HG02678 (cell line): ENCODE results near the gene ZNF236.

Experiments
- ATAC-seq: cut with Tn5 transposase; IDR thresholded peaks from one replicate; pipeline ENCODE4 v1.9.1; 2021; ENCODE audit warnings: mild to moderate bottlenecking, moderate library complexity; ENCODE audit not compliant: unreplicated experiment

ZNF236 gene

DNA sequence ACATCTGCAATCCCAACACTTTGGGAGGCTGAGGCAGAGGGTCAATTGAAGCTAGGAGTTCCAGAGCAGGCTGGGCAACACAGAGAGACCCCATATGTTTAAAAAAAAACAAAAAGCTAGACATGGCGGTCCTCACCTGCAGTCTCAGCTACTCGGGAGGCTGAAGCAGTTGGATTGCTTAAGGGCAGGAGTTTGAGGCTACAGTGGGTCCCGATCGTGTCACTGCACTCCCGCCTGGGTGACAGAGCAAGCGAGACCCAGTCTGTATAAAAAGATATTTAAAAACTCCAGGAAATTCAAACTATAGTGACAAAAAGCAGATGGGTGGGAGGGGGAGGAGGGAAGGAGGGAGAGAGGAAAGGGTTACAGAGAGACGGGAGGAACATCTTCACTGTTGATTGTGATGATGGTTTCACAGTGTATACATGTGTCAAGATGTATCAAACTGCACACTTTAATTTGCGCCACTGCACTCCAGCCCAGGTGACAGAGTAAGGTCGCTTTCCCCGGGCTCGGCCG lies 942 bp upstream of the ZNF236 start:
- no peak for ATAC-seq

GRCh38 chr18:76821875-76822505 lies 367 bp upstream of the ZNF236 start:
- ATAC-seq = peak; percentile 48

GRCh38 chr18:76823161-76823538 lies 793 bp downstream of the ZNF236 start:
- ATAC-seq = no peak

DNA sequence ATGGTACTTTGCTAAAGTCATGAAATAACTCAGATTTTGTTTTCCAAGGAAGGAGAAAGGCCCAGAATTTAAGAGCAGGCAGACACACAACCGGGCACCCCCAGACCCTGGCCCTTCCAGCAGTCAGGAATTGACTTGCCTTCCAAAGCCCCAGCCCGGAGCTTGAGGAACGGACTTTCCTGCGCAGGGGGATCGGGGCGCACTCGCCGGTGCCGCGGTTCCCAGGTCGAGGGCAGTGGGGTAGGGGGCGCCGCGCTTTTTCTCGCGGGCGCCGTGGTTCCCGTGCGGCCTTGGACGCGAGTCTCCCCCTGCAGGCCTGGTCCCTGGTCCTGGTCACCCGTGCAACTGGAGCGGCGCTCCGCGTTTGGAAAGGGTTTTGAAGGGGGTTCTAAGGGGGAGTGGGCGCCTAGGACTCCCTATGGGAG lies 1.2 kb downstream of the ZNF236 start:
- ATAC-seq = no peak

GRCh38 chr18:76824145-76824676 lies 1.9 kb downstream of the ZNF236 start:
- no peak for ATAC-seq

DNA sequence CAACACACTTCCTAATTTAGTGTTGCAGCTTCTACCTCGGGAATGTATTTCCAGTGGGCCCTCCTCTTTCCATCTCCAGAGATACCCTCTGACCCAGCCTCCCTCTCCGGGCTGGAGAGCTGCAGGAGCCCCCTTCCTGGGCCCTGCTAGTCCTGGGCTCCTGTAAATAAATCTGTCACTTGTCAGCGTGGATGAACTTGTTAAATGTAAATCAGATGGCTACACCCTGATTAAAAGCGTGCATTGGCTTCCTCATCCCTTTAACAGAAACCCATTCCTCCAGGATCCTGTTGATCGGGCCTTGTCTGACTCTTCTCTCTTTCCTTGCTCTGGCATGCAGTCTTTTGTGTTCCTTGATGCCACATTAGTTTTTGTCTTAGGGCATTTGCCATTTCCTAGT lies 2.4 kb downstream of the ZNF236 start:
- ATAC-seq = no peak

DNA sequence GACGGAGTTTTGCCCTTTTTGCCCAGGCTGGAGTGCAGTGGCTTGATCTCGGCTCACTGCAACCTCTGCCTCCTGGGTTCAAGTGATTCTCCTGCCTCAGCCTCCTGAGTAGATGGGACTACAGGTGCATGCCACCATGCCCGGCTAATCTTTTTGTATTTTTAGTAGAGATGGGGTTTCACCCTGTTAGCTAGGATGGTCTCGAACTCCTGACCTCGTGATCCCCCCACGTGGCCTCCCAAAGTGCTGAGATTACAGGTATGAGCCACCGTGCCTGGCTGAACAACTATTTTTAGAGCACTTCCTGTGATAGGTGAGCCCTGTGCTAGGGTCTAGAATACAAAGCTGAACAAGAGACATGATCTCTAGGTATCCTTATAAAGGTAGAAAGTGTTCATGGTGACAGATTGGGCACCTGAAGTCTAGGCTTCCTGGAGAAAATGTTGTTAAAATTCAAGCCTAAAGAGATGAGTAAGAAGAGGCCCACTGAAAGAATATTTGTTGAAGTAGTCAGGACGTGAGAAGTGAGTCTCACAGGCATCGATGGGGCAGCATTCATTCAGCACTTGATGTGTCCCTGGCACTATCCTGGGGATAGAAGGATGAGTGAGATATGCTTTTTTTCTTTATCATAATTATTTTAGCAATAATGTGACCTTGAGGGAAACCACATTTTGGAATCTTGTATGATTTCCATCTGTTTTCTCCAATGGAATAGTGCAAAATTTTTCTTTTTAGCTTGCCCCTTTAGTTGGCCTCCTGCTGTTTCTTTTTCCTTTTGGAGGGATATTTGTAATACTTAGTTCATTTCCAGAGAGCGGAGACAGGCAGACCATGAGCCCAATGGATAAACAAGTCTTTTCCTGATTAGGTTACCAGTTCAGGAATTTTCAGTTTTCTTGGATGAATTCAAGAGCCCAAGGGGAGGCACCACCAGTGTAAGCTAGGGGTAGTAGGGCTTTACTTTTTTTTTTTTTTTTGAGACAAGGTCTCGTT lies 5.1 kb downstream of the ZNF236 start:
- ATAC-seq = no peak

DNA sequence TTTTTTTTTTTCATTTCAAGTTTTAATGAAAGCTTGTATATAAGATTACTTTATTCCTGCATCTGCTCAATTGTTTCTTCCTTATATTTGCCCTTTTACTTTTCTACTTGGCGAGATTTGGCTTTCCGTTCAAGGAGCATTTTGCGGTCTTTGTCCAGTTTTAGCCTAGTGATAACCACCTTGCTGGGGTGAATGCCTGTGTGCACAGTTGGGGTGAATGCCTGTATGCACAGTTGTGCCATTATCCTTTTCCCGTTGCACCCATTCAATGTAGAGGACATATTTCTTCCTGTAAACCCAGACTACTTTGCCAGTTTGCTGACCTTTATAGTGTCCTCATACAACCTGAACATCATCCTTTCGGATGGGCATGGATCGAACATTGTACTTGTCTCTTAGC lies 12.0 kb downstream of the ZNF236 start:
- no peak for ATAC-seq

DNA sequence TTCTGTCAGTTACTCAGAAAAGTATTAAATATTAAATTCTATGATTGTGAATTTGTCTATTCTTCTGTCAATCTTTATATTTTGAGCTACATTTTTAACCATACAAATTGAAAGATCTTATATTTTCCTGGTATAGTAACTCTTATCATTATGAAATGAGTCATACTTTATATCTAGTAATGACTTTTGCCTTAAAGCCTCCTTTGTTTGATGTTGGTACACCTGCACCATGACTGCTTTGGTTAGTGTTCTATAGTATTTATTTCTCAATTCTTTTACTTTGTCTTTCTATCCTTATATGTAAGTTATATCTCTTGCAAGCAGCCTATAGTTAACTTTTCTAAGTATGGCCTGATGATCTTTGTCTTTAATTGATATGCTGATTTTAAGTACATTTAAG lies 13.0 kb downstream of the ZNF236 start:
- ATAC-seq = no peak

- ATAC-seq = no peak
Measured at GRCh38 chr18:76837071-76837470, 14.7 kb downstream of the ZNF236 start.

GRCh38 chr18:76838182-76838581 lies 15.8 kb downstream of the ZNF236 start:
- no peak for ATAC-seq

- ATAC-seq = no peak
Measured at GRCh38 chr18:76839086-76839794, 16.9 kb downstream of the ZNF236 start.

GRCh38 chr18:76842837-76843530 lies 20.6 kb downstream of the ZNF236 start:
- ATAC-seq = no peak

DNA sequence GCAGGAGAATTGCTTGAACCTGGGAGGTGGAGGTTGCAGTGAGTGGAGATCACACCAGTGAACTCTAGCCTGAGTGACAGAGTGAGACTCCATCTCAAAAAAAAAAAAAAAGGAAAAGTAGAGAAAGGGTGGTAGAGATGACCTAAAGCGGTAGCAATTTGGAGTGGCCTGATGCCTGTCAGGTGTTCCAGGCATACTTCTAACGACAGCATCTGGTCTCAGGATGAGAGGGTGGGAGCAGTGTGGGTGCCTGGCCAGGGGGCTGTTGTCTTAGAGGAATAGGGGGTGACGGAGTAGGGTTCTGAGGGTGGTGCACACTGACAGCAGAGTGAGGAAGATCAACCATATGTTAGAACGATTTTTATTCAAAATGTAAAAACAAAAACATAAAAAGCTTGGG lies 21.8 kb downstream of the ZNF236 start:
- ATAC-seq = no peak

GRCh38 chr18:76844742-76845477 lies 22.6 kb downstream of the ZNF236 start:
- ATAC-seq = no peak

DNA sequence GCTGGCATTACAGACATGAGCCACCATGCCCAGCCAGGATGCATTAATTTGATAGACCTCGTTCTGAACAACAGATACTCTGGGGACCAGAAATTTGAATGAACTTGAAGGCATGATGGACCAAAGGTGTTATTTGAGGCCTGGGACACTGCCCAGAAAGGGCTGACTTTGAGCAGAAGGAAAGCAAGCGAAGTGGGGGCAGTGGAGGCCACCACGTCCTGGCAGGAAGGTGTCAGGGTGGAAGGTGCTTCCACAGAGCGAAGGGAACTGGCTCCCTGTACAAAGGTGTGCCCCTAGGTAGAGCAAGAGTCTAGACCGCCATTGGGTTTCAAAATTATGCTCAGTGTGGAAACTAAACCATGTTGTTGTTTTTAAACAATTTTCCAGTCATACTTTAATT lies 23.9 kb downstream of the ZNF236 start:
- ATAC-seq = no peak

DNA sequence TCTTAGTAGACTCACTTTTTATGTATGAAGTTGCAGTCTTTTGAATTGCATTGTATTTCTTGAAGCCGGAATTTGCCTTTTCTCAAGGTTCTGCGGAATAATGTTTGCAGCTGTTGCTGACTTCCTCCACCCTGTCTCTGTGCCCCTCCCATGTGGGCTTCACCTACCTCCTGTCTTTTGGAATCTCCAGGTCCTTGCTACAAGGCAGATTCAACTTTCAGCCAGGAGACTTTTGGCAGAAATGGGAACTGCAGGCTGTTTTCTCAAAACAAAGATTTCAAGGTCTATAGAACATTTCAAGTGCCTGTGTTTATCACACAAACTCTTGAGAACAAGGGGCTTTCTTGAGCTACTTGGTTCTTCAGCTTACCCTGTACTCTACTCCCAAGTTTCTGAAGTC lies 25.6 kb downstream of the ZNF236 start:
- no peak for ATAC-seq

DNA sequence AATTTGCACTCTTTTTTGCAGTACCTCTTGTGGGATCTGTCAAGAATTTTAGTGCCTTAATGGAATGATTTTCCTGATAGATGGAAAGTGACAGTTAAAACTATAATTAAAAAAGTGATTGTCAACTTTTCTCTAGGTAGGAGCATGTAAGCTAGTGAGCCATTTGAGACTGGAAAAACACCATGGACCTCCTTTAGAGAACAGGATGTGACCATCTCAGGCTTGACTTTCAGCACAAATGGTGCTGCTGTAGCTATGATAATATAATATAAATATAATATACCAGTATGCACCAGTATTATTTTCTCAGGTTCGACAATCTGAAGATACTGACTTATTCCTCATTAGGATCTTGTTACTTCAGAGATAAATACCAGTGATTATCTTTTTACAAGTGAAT lies 27.8 kb downstream of the ZNF236 start:
- ATAC-seq = no peak

DNA sequence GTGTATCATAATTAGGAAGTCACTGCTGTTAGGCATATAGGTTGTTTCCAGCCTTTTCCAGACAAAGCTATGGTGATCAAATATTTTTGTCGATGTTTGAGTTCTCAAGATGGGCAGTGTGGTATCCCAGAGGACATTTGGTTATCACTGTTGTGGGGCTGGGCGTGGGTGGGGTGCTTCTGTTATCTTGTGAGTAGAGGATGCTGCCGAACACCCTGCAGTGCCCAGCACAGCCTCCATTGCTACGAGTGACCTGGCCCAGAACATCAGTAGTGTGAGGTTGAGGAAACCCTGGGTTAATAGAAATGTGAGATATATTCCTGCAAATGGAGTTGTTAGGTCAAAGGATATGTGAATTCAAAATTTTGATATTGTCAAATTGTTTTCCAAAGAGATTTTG lies 33.2 kb downstream of the ZNF236 start:
- no peak for ATAC-seq

DNA sequence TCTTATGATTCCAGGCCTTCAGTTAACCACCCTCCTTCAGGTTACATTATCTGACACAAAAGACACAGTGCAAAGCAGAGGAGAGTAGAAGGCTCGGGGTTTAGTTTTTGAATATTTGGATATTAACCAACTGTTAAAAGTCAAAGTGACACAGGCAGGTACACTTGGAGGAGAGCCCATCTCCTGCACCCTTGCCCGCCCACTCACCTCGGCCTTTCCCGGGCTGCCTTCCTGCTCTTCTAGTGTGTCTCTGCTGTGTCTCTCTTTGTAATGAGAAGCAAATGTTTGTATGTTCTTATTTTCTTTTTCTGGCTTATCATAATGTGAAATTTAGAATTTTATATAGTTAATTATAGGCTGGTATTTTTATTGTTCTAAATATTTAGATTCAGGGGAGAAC lies 35.1 kb downstream of the ZNF236 start:
- ATAC-seq = no peak
